Glutamatergic neuron (in vitro differentiated cells): ENCODE measurements around the gene RGS2. TPM values are rescaled to one million over a fixed set of nuclear protein-coding genes. Genes with fewer than 3 reads are reported as not detected.

Source experiments
- DNase-seq: peaks from one replicate; pipeline ENCODE4 v3.0.0; 2022
- H3K27ac Mint-ChIP-seq: one replicate; pipeline ENCODE4 v1.8.0; 2020; ENCODE audit warnings: mild to moderate bottlenecking, mixed read lengths, inconsistent platforms; ENCODE audit not compliant: unreplicated experiment
- H3K27me3 Mint-ChIP-seq: one replicate; pipeline ENCODE4 v1.8.0; 2020; ENCODE audit warnings: mild to moderate bottlenecking, moderate library complexity, mixed read lengths, inconsistent platforms; ENCODE audit not compliant: unreplicated experiment
- H3K36me3 Mint-ChIP-seq: one replicate; pipeline ENCODE4 v1.8.0; 2020; ENCODE audit warnings: mild to moderate bottlenecking, mixed read lengths, inconsistent platforms; ENCODE audit not compliant: unreplicated experiment
- H3K4me1 Mint-ChIP-seq: one replicate; pipeline ENCODE4 v1.8.0; 2020; ENCODE audit warnings: mild to moderate bottlenecking, low read depth, mixed read lengths, inconsistent platforms; ENCODE audit not compliant: unreplicated experiment
- H3K4me3 Mint-ChIP-seq: one replicate; pipeline ENCODE4 v1.8.0; 2020; ENCODE audit warnings: mild to moderate bottlenecking, mixed read lengths, inconsistent platforms; ENCODE audit not compliant: unreplicated experiment
- H3K9me3 Mint-ChIP-seq: one replicate; pipeline ENCODE4 v1.8.0; 2020; ENCODE audit warnings: mild to moderate bottlenecking, moderate library complexity, mixed read lengths, inconsistent platforms; ENCODE audit not compliant: unreplicated experiment
- total RNA-seq: library from RNA; stranded (reverse); fragmentation: NEBNext Ultra II Directional; extraction: Animal tissue kit (Norgen Biotek cat#: 25700); gene quantifications from one replicate; pipeline ENCODE4 v1.2.1, GENCODE V29; 2021; ENCODE audit not compliant: unreplicated experiment
- TF ChIP-seq, protein P1 (sequence below): fragments of 200-600 bp; sonication (generic); IDR thresholded peaks from one replicate; pipeline ENCODE4 v1.5.0; 2021; ENCODE audit not compliant: partially characterized antibody, unreplicated experiment

RGS2 gene
- total RNA-seq, 1 donor from 2014 or later = 33.5 TPM

DNA sequence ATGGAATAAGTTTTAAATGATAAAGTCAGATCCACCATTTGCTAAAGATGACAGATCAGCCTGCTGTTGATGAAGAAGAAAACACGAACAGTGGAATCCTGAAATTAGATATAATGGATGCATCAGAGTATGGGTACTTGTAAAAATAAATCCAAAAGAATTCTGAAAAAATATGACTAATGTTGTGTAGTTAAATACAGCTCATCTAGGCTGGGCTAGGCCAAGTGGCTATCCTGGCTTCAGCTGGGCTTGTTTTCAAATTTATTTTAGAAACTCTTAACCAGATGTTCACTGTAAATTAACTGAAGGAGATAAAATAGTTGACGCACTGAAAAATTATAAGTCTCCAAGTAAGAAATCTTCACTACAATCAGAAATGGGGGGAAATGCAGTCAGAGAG is 7.4 kb upstream of the RGS2 start:
- H3K27ac Mint-ChIP-seq = no peak overlapping the region
- TF ChIP-seq, protein P1, sequence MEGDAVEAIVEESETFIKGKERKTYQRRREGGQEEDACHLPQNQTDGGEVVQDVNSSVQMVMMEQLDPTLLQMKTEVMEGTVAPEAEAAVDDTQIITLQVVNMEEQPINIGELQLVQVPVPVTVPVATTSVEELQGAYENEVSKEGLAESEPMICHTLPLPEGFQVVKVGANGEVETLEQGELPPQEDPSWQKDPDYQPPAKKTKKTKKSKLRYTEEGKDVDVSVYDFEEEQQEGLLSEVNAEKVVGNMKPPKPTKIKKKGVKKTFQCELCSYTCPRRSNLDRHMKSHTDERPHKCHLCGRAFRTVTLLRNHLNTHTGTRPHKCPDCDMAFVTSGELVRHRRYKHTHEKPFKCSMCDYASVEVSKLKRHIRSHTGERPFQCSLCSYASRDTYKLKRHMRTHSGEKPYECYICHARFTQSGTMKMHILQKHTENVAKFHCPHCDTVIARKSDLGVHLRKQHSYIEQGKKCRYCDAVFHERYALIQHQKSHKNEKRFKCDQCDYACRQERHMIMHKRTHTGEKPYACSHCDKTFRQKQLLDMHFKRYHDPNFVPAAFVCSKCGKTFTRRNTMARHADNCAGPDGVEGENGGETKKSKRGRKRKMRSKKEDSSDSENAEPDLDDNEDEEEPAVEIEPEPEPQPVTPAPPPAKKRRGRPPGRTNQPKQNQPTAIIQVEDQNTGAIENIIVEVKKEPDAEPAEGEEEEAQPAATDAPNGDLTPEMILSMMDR = no peak
- H3K4me3 Mint-ChIP-seq = no peak overlapping the region
- no peaks in the 10 kb centered on the region for H3K4me1 Mint-ChIP-seq
- no peaks in the 10 kb centered on the region for H3K9me3 Mint-ChIP-seq
- no peaks in the 10 kb centered on the region for H3K27me3 Mint-ChIP-seq
- no peak for DNase-seq
- H3K36me3 Mint-ChIP-seq = no peaks in the 10 kb centered on the region

DNA sequence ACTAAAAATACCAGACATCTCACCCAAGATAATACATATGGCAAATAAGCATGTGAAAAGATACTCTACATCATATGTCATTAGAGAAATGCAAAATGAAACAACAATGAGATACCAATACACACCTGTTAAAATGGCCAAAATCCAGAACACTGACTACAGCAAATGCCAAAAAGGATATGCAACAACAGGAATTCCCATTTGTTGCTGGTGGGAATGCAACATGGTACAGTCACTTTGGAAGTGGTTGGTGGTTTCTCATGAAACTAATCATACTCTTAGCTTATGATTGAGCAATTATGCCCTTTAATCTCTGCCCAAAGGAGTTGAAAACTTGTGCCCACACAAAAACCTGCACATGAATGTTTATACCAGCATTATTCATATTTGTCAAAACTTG is 6.4 kb upstream of the RGS2 start:
- no peaks in the 10 kb centered on the region for H3K36me3 Mint-ChIP-seq
- H3K4me3 Mint-ChIP-seq = no peak overlapping the region
- TF ChIP-seq, protein P1 = no peak
- H3K9me3 Mint-ChIP-seq = no peaks in the 10 kb centered on the region
- H3K27ac Mint-ChIP-seq = no peak overlapping the region
- no peaks in the 10 kb centered on the region for H3K27me3 Mint-ChIP-seq
- H3K4me1 Mint-ChIP-seq = peaks cover 3% of the 10 kb centered on the region
- DNase-seq = no peak

DNA sequence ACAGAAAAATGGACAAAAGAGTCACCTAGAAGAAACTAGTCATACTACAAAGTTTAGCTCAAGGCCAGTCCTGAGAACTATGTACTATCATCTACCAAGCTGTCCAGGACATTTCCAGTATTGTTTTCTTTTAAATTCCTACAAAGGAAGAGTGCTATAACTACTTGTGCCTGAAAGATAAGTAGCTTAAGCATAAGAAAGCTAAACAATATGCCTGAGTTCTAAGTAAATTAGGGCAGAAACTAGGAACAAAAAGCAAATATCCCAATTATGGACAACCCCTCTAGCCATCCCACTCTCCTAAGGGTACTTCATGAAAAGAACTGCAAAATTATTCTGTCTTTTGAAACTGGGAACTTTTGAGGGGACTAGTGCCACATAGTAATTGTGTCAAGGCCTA is 5.3 kb upstream of the RGS2 start:
- Mint-ChIP-seq H3K27me3 (peaks cover 3% of the 10 kb centered on the region), H3K4me3 (no peak overlapping the region), H3K9me3 (peaks cover 4% of the 10 kb centered on the region), H3K27ac (no peak overlapping the region), H3K36me3 (no peaks in the 10 kb centered on the region), H3K4me1 (peaks cover 9% of the 10 kb centered on the region)
- no peak for DNase-seq
- TF ChIP-seq, protein P1 = no peak

DNA sequence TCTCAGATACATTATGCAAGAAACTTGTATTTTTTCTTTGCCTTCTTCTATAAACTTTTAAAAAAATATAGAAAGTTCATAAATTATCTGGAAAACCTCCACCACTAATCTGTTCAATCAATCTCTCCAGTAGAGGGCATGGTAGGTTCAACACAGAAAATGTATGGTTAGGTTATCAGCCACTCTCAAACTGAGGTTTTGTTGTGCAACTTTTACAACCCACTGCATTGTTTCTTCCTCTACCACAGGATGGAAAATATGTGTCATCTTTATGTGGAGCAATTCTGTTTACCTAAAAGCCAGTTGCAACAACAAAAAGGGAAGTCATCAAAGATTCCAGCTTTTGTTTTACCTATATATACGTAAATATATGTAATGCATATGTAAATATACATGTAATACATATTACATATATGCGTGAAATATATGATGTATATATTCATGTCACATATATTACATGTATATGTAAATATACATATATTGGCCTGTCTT is 3.0 kb upstream of the RGS2 start:
- peaks cover 11% of the 10 kb centered on the region for H3K27me3 Mint-ChIP-seq
- H3K9me3 Mint-ChIP-seq = peaks cover 13% of the 10 kb centered on the region
- no peaks in the 10 kb centered on the region for H3K36me3 Mint-ChIP-seq
- DNase-seq = no peak
- H3K4me3 Mint-ChIP-seq = no peak overlapping the region
- no peak overlapping the region for H3K27ac Mint-ChIP-seq
- TF ChIP-seq, protein P1 = peak; percentile 65
- peaks cover 10% of the 10 kb centered on the region for H3K4me1 Mint-ChIP-seq

DNA sequence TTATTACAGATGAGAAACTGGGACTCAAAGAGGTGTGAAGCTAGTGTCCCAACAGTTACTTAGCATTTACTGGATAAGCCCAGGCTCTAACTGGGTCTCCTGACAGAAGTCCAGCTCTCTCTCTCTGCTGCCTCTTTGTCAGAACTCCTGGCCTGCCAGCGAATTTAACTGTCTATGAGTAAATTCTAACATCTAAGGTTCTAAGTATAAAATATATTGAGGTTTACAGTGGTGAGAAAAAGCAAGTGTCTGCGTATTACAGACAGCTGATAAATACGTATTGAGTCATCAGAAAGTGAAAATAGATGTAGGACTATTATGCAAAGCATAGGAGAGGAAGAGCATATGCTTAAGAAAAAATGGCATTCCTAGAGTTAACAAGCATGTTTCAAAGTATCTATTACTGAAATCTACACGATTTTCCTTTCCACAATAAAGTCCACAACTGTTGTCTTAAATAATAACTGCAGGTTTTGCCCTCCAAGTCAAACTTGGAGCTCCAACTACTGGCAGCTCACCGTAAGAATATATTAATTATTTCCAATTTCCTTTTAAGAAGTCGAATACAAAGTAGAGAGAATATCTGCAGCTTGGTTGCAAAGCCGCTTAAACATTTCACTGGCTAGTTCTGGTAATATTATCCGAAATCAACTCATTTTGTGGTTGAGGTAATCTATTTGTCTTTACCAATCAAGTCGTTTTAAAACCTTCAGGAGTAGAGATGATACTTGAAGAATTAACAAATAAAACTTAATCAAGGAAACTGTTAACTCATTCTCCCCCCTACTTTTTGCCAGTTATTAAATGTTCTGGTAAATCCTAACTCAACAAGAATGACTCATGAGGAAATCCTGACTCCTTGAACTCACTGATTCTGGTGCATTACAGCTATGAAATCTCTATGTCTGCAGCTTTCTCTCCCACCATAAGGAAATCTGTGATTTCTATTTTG is 1.4 kb upstream of the RGS2 start:
- peak overlapping the region; percentile 90 for H3K4me3 Mint-ChIP-seq
- H3K27ac Mint-ChIP-seq = peak overlapping the region; percentile 97
- TF ChIP-seq, protein P1 = no peak
- DNase-seq = no peak
- H3K9me3 Mint-ChIP-seq = peaks cover 13% of the 10 kb centered on the region
- H3K36me3 Mint-ChIP-seq = no peaks in the 10 kb centered on the region
- peaks cover 17% of the 10 kb centered on the region for H3K4me1 Mint-ChIP-seq
- peaks cover 11% of the 10 kb centered on the region for H3K27me3 Mint-ChIP-seq
